Middle frontal gyrus (tissue), 1 donor: ENCODE results near the gene ZNF580.

Experiments
- DNase-seq: peaks from one replicate; pipeline ENCODE4 v3.0.0-alpha.2; 2015; ENCODE audit warnings: low spot score; ENCODE audit errors: extremely low spot score

ZNF580 gene

GRCh38 chr19:55645512-55645881 lies 4.7 kb downstream of the ZNF580 start:
- no peak for DNase-seq

GRCh38 chr19:55646889-55647731 lies 6.3 kb downstream of the ZNF580 start:
- DNase-seq: no peak

GRCh38 chr19:55647732-55648584 lies 7.2 kb downstream of the ZNF580 start, which contains the start of gene CCDC106:
TSS of gene CCDC106 (plus strand) at chr19:55648212. CDS start at chr19:55649047, 835 bp downstream.
- no peak for DNase-seq

GRCh38 chr19:55648585-55649267 lies 7.9 kb downstream of the ZNF580 start:
- no peak for DNase-seq

- DNase-seq: no peak
These were observed 8.7 kb downstream of the ZNF580 start for GRCh38 chr19:55649268-55650125.

GRCh38 chr19:55650126-55650557 lies 9.3 kb downstream of the ZNF580 start:
- no peak for DNase-seq

- DNase-seq: no peak
These were observed 9.9 kb downstream of the ZNF580 start for GRCh38 chr19:55650602-55651230.

- no peak for DNase-seq
These were observed 10.4 kb downstream of the ZNF580 start for GRCh38 chr19:55651236-55651635.

- no peak for DNase-seq
These were observed 11.7 kb downstream of the ZNF580 start for GRCh38 chr19:55652311-55653128.

- DNase-seq: peak; percentile 98
These were observed 13.0 kb downstream of the ZNF580 start for GRCh38 chr19:55653651-55654322.

GRCh38 chr19:55654323-55654867 lies 13.6 kb downstream of the ZNF580 start:
- peak; percentile 98 for DNase-seq

- DNase-seq: peak; percentile 79
These were observed 14.3 kb downstream of the ZNF580 start, which contains the start of gene U2AF2 for GRCh38 chr19:55654868-55655647. TSS of gene U2AF2 (plus strand) at chr19:55655035. CDS start at chr19:55655105, 70 bp downstream.

- DNase-seq: no peak
These were observed 14.8 kb downstream of the ZNF580 start for GRCh38 chr19:55655648-55656040.

GRCh38 chr19:55656552-55656951 lies 15.8 kb downstream of the ZNF580 start:
- no peak for DNase-seq

- no peak for DNase-seq
These were observed 16.4 kb downstream of the ZNF580 start for GRCh38 chr19:55656988-55657747.

- DNase-seq: no peak
These were observed 18.2 kb downstream of the ZNF580 start for GRCh38 chr19:55658846-55659459.
